Dendritic cell treated with granulocyte-macrophage colony-stimulating factor and Interleukin-4, amounts not matched to agents 40 ng/mL and 50 ng/mL, for 4 days (primary cell): ENCODE results near the gene CALR3.
"Not testable (repeated sequence)": the region's sequence is repeated elsewhere in the genome, so short reads cannot be mapped to it uniquely, and the experiment has no call there.

Source experiments
- H3K27ac Mint-ChIP-seq: one replicate; pipeline ENCODE4 v1.8.0; 2022; ENCODE audit warnings: mild to moderate bottlenecking, mixed read lengths
- H3K27me3 Mint-ChIP-seq: one replicate; pipeline ENCODE4 v1.8.0; 2022; ENCODE audit warnings: mild to moderate bottlenecking, mixed read lengths
- H3K36me3 Mint-ChIP-seq: one replicate; pipeline ENCODE4 v1.8.0; 2022; ENCODE audit warnings: low read depth, mixed read lengths
- H3K4me1 Mint-ChIP-seq: one replicate; pipeline ENCODE4 v1.8.0; 2022; ENCODE audit warnings: low read depth, mixed read lengths
- H3K4me3 Mint-ChIP-seq: one replicate; pipeline ENCODE4 v1.8.0; 2022; ENCODE audit warnings: mild to moderate bottlenecking, moderate library complexity, mixed read lengths
- H3K9me3 Mint-ChIP-seq: one replicate; pipeline ENCODE4 v1.8.0; 2022; ENCODE audit warnings: mixed read lengths
- intact Hi-C: fragments of 100-400 bp; cut with micrococcal nuclease; formaldehyde crosslinking; loops from one replicate; pipeline ENCODE4 v1.15.0; 2022

CALR3 gene

GRCh38 chr19:16496613-16496983 is 631 bp upstream of the CALR3 start:
- H3K4me3 Mint-ChIP-seq: peak overlapping the region; percentile 94
- H3K4me1 Mint-ChIP-seq: peaks cover 20% of the 10 kb centered on the region
- no peaks in the 10 kb centered on the region for H3K9me3 Mint-ChIP-seq
- peak overlapping the region; percentile 81 for H3K27ac Mint-ChIP-seq
- H3K27me3 Mint-ChIP-seq: no peaks in the 10 kb centered on the region
- intact Hi-C loops: loop anchor here (1.0 to 10.0 kb wide), 3 partner anchors 25 to 52 kb away; partner anchors contain the start of genes CHERP and EPS15L1
- peaks cover 7% of the 10 kb centered on the region for H3K36me3 Mint-ChIP-seq

- H3K9me3 Mint-ChIP-seq, H3K4me3 Mint-ChIP-seq, intact Hi-C loops, H3K36me3 Mint-ChIP-seq, H3K27ac Mint-ChIP-seq, H3K4me1 Mint-ChIP-seq, H3K27me3 Mint-ChIP-seq: not testable (repeated sequence)
Observed at GRCh38 chr19:16486476-16486875, 9.5 kb downstream of the CALR3 start.

GRCh38 chr19:16482745-16483144 is 13.2 kb downstream of the CALR3 start:
- H3K36me3 Mint-ChIP-seq: no peaks in the 10 kb centered on the region
- H3K27ac Mint-ChIP-seq: no peak overlapping the region
- H3K27me3 Mint-ChIP-seq: no peaks in the 10 kb centered on the region
- no peaks in the 10 kb centered on the region for H3K4me1 Mint-ChIP-seq
- H3K9me3 Mint-ChIP-seq: no peaks in the 10 kb centered on the region
- H3K4me3 Mint-ChIP-seq: no peak overlapping the region
- intact Hi-C loops: no loop called here

- Mint-ChIP-seq H3K27me3 (peaks cover 3% of the 10 kb centered on the region), H3K36me3 (no peaks in the 10 kb centered on the region), H3K4me1 (no peaks in the 10 kb centered on the region), H3K4me3 (no peak overlapping the region), H3K27ac (no peak overlapping the region), H3K9me3 (no peaks in the 10 kb centered on the region)
- intact Hi-C loops: no loop called here
Observed at GRCh38 chr19:16477311-16477710, 18.7 kb downstream of the CALR3 start.

GRCh38 chr19:16476401-16476800 is 19.6 kb downstream of the CALR3 start:
- H3K4me1 Mint-ChIP-seq: no peaks in the 10 kb centered on the region
- H3K4me3 Mint-ChIP-seq: no peak overlapping the region
- H3K9me3 Mint-ChIP-seq: no peaks in the 10 kb centered on the region
- no peaks in the 10 kb centered on the region for H3K36me3 Mint-ChIP-seq
- intact Hi-C loops: no loop called here
- peaks cover 3% of the 10 kb centered on the region for H3K27me3 Mint-ChIP-seq
- no peak overlapping the region for H3K27ac Mint-ChIP-seq

- H3K9me3 Mint-ChIP-seq: no peaks in the 10 kb centered on the region
- no peak overlapping the region for H3K27ac Mint-ChIP-seq
- no peak overlapping the region for H3K4me3 Mint-ChIP-seq
- H3K4me1 Mint-ChIP-seq: peaks cover 23% of the 10 kb centered on the region
- peaks cover 3% of the 10 kb centered on the region for H3K27me3 Mint-ChIP-seq
- H3K36me3 Mint-ChIP-seq: peaks cover 7% of the 10 kb centered on the region
- intact Hi-C loops: loop anchor here (2.0 kb wide), 1 partner anchor 69 kb away; the partner anchor contains the start of gene CHERP
Observed at GRCh38 chr19:16473875-16474392, 22.0 kb downstream of the CALR3 start.

- H3K4me1 Mint-ChIP-seq: peaks cover 31% of the 10 kb centered on the region
- intact Hi-C loops: loop anchor here (2.0 kb wide), 1 partner anchor 70 kb away; the partner anchor contains the start of gene CHERP
Observed at GRCh38 chr19:16472992-16473391, 23.0 kb downstream of the CALR3 start.

GRCh38 chr19:16472559-16472899 is 23.4 kb downstream of the CALR3 start:
- H3K4me3 Mint-ChIP-seq: peak overlapping the region; percentile 86
- peaks cover 35% of the 10 kb centered on the region for H3K4me1 Mint-ChIP-seq
- H3K9me3 Mint-ChIP-seq, H3K27me3 Mint-ChIP-seq: not testable (repeated sequence)
- peak overlapping the region; percentile 86 for H3K27ac Mint-ChIP-seq
- peaks cover 13% of the 10 kb centered on the region for H3K36me3 Mint-ChIP-seq
- intact Hi-C loops: loop anchor here (2.0 kb wide), 1 partner anchor 70 kb away; the partner anchor contains the start of gene CHERP

More at GRCh38 chr19:16472992-16473391, 23.0 kb downstream of the CALR3 start:
- Mint-ChIP-seq H3K9me3 (no peaks in the 10 kb centered on the region), H3K27ac (no peak overlapping the region), H3K36me3 (peaks cover 12% of the 10 kb centered on the region), H3K27me3 (peaks cover 3% of the 10 kb centered on the region), H3K4me3 (no peak overlapping the region)

GRCh38 chr19:16470911-16471811 is 24.8 kb downstream of the CALR3 start:
- Mint-ChIP-seq H3K9me3 (no peaks in the 10 kb centered on the region), H3K27ac (peak overlapping the region; percentile 69)
- intact Hi-C loops: loop anchor here (1.0 kb wide), 1 partner anchor 25 kb away; the partner anchor contains the start of genes C19orf44 and CALR3

GRCh38 chr19:16470541-16470910 is 25.4 kb downstream of the CALR3 start:
- H3K27ac Mint-ChIP-seq: peak overlapping the region; percentile 69
- peak overlapping the region; percentile 80 for H3K4me3 Mint-ChIP-seq
- intact Hi-C loops: no loop called here
- H3K27me3 Mint-ChIP-seq: no peaks in the 10 kb centered on the region
- no peaks in the 10 kb centered on the region for H3K9me3 Mint-ChIP-seq
- H3K4me1 Mint-ChIP-seq: peaks cover 43% of the 10 kb centered on the region
- peaks cover 18% of the 10 kb centered on the region for H3K36me3 Mint-ChIP-seq

More at GRCh38 chr19:16470911-16471811, 24.8 kb downstream of the CALR3 start:
- Mint-ChIP-seq H3K4me3 (peak overlapping the region; percentile 80), H3K27me3 (no peaks in the 10 kb centered on the region), H3K36me3 (peaks cover 18% of the 10 kb centered on the region), H3K4me1 (peaks cover 41% of the 10 kb centered on the region)

- H3K27ac Mint-ChIP-seq: no peak overlapping the region
Observed at GRCh38 chr19:16467581-16467980, 28.4 kb downstream of the CALR3 start.

GRCh38 chr19:16466802-16467427 is 29.1 kb downstream of the CALR3 start:
- H3K27ac Mint-ChIP-seq: not testable (repeated sequence)
- H3K4me1 Mint-ChIP-seq: peaks cover 70% of the 10 kb centered on the region

More at GRCh38 chr19:16467581-16467980, 28.4 kb downstream of the CALR3 start:
- Mint-ChIP-seq H3K27me3 (no peaks in the 10 kb centered on the region), H3K4me1 (peaks cover 63% of the 10 kb centered on the region), H3K9me3 (no peaks in the 10 kb centered on the region), H3K36me3 (peaks cover 34% of the 10 kb centered on the region), H3K4me3 (no peak overlapping the region)
- intact Hi-C loops: no loop called here

GRCh38 chr19:16465239-16465638 is 30.7 kb downstream of the CALR3 start:
- peaks cover 64% of the 10 kb centered on the region for H3K4me1 Mint-ChIP-seq
- no peaks in the 10 kb centered on the region for H3K27me3 Mint-ChIP-seq
- no peak overlapping the region for H3K27ac Mint-ChIP-seq
- intact Hi-C loops: no loop called here
- H3K36me3 Mint-ChIP-seq: peaks cover 45% of the 10 kb centered on the region
- no peak overlapping the region for H3K4me3 Mint-ChIP-seq
- no peaks in the 10 kb centered on the region for H3K9me3 Mint-ChIP-seq

More at GRCh38 chr19:16466802-16467427, 29.1 kb downstream of the CALR3 start:
- H3K9me3 Mint-ChIP-seq, H3K4me3 Mint-ChIP-seq, H3K27me3 Mint-ChIP-seq, intact Hi-C loops: not testable (repeated sequence)
- peaks cover 39% of the 10 kb centered on the region for H3K36me3 Mint-ChIP-seq

GRCh38 chr19:16463991-16464575 is 31.9 kb downstream of the CALR3 start:
- H3K9me3 Mint-ChIP-seq: no peaks in the 10 kb centered on the region
- intact Hi-C loops: no loop called here
- no peak overlapping the region for H3K27ac Mint-ChIP-seq

More at GRCh38 chr19:16463991-16464575, 31.9 kb downstream of the CALR3 start:
- Mint-ChIP-seq H3K36me3 (peaks cover 39% of the 10 kb centered on the region), H3K4me3 (no peak overlapping the region), H3K4me1 (peaks cover 57% of the 10 kb centered on the region), H3K27me3 (no peaks in the 10 kb centered on the region)
